ENCODE data around the gene ABCC3.

Gene ABCC3

GRCh38 chr17:50607522-50608175 lies 27.0 kb upstream of the ABCC3 start:
- no peak for DNase-seq (ENCODE audit: low spot score)

- DNase-seq (ENCODE audit: low spot score): no peak
These were observed 25.8 kb upstream of the ABCC3 start for GRCh38 chr17:50608700-50609379.

- no peak for DNase-seq (ENCODE audit: low spot score)
These were observed 25.2 kb upstream of the ABCC3 start for GRCh38 chr17:50609380-50610074.

GRCh38 chr17:50611634-50612033 lies 23.0 kb upstream of the ABCC3 start:
- no peak for DNase-seq (ENCODE audit: low spot score)

GRCh38 chr17:50612281-50612680 lies 22.4 kb upstream of the ABCC3 start:
- no peak for DNase-seq (ENCODE audit: low spot score)

- no peak for DNase-seq (ENCODE audit: low spot score)
These were observed 21.4 kb upstream of the ABCC3 start for GRCh38 chr17:50613007-50613992.

- no peak for DNase-seq (ENCODE audit: low spot score)
These were observed 20.1 kb upstream of the ABCC3 start for GRCh38 chr17:50614471-50615051.

GRCh38 chr17:50615828-50616227 lies 18.9 kb upstream of the ABCC3 start:
- no peak for DNase-seq (ENCODE audit: low spot score)

- DNase-seq (ENCODE audit: low spot score): no peak
These were observed 16.4 kb upstream of the ABCC3 start for GRCh38 chr17:50618300-50618699.

GRCh38 chr17:50618941-50619340 lies 15.7 kb upstream of the ABCC3 start:
- no peak for DNase-seq (ENCODE audit: low spot score)

GRCh38 chr17:50619489-50619888 lies 15.2 kb upstream of the ABCC3 start:
- DNase-seq (ENCODE audit: low spot score): no peak

GRCh38 chr17:50620237-50620636 lies 14.4 kb upstream of the ABCC3 start:
- DNase-seq (ENCODE audit: low spot score): no peak

- DNase-seq (ENCODE audit: low spot score): no peak
These were observed 13.8 kb upstream of the ABCC3 start for GRCh38 chr17:50620858-50621257.

GRCh38 chr17:50621574-50622031 lies 13.1 kb upstream of the ABCC3 start:
- DNase-seq (ENCODE audit: low spot score): no peak

- DNase-seq (ENCODE audit: low spot score): no peak
These were observed 10.3 kb upstream of the ABCC3 start for GRCh38 chr17:50624321-50624934.

- DNase-seq (ENCODE audit: low spot score): no peak
These were observed 9.4 kb upstream of the ABCC3 start for GRCh38 chr17:50625032-50625871.

- DNase-seq (ENCODE audit: low spot score): peak; percentile 63
These were observed 8.6 kb upstream of the ABCC3 start for GRCh38 chr17:50626037-50626574.

- DNase-seq (ENCODE audit: low spot score): no peak
These were observed 7.5 kb upstream of the ABCC3 start for GRCh38 chr17:50627036-50627781.
